Measurements from ENCODE around the gene SERGEF.

SERGEF gene

GRCh38 chr11:17750013-17750800 is 262.6 kb downstream of the SERGEF start:
- Mint-ChIP-seq H3K27me3 (peaks cover 25% of the 10 kb centered on the region), H3K9me3 (no peaks in the 10 kb centered on the region), H3K27ac (no peak overlapping the region), H3K4me1 (no peaks in the 10 kb centered on the region), H3K4me3 (no peak overlapping the region)
- ATAC-seq (no peak), DNase-seq (no peak)

GRCh38 chr11:17748761-17749721 is 263.8 kb downstream of the SERGEF start:
- H3K4me1 Mint-ChIP-seq, result no peaks in the 10 kb centered on the region
- DNase-seq, result no peak
- ATAC-seq, result peak; percentile 18
- H3K27ac Mint-ChIP-seq, result no peak overlapping the region
- H3K27me3 Mint-ChIP-seq, result peaks cover 24% of the 10 kb centered on the region
- no peak overlapping the region for H3K4me3 Mint-ChIP-seq
- no peaks in the 10 kb centered on the region for H3K9me3 Mint-ChIP-seq

- Mint-ChIP-seq H3K27me3 (peaks cover 26% of the 10 kb centered on the region), H3K4me3 (no peak overlapping the region), H3K4me1 (no peaks in the 10 kb centered on the region), H3K27ac (no peak overlapping the region), H3K9me3 (no peaks in the 10 kb centered on the region)
- DNase-seq (no peak), ATAC-seq (no peak)
Measured at GRCh38 chr11:17748044-17748443, 264.8 kb downstream of the SERGEF start.

GRCh38 chr11:17747131-17747955 is 265.5 kb downstream of the SERGEF start:
- Mint-ChIP-seq H3K9me3 (no peaks in the 10 kb centered on the region), H3K27me3 (peaks cover 26% of the 10 kb centered on the region), H3K4me1 (no peaks in the 10 kb centered on the region), H3K4me3 (no peak overlapping the region), H3K27ac (no peak overlapping the region)
- DNase-seq (no peak), ATAC-seq (no peak)

GRCh38 chr11:17746096-17746495 is 266.8 kb downstream of the SERGEF start:
- Mint-ChIP-seq H3K4me3 (no peak overlapping the region), H3K4me1 (no peaks in the 10 kb centered on the region), H3K27me3 (peaks cover 31% of the 10 kb centered on the region), H3K27ac (peak overlapping the region in 1 of 2 donors; percentile 36), H3K9me3 (no peaks in the 10 kb centered on the region)
- ATAC-seq (no peak), DNase-seq (no peak)

GRCh38 chr11:17745023-17745772 is 267.6 kb downstream of the SERGEF start:
- ATAC-seq, result no peak
- Mint-ChIP-seq H3K27me3 (peaks cover 25% of the 10 kb centered on the region), H3K4me1 (no peaks in the 10 kb centered on the region), H3K4me3 (no peak overlapping the region), H3K27ac (no peak overlapping the region), H3K9me3 (no peaks in the 10 kb centered on the region)
- no peak for DNase-seq

- DNase-seq (no peak), ATAC-seq (peak; percentile 14)
- H3K27ac Mint-ChIP-seq, result peak overlapping the region in 1 of 2 donors; percentile 60
- H3K9me3 Mint-ChIP-seq, result no peaks in the 10 kb centered on the region
- H3K4me1 Mint-ChIP-seq, result no peaks in the 10 kb centered on the region
- no peak overlapping the region for H3K4me3 Mint-ChIP-seq
- H3K27me3 Mint-ChIP-seq, result peaks cover 25% of the 10 kb centered on the region
Measured at GRCh38 chr11:17744151-17744940, 268.5 kb downstream of the SERGEF start.

- H3K27me3 Mint-ChIP-seq, result peaks cover 25% of the 10 kb centered on the region
- H3K4me3 Mint-ChIP-seq, result no peak overlapping the region
- no peak for ATAC-seq
- no peak overlapping the region for H3K27ac Mint-ChIP-seq
- H3K9me3 Mint-ChIP-seq, result no peaks in the 10 kb centered on the region
- DNase-seq, result no peak
- H3K4me1 Mint-ChIP-seq, result no peaks in the 10 kb centered on the region
Measured at GRCh38 chr11:17743808-17744119, 269.1 kb downstream of the SERGEF start.

GRCh38 chr11:17743026-17743807 is 269.6 kb downstream of the SERGEF start:
- Mint-ChIP-seq H3K9me3 (no peaks in the 10 kb centered on the region), H3K4me3 (no peak overlapping the region), H3K27ac (no peak overlapping the region), H3K27me3 (peaks cover 25% of the 10 kb centered on the region), H3K4me1 (no peaks in the 10 kb centered on the region)
- no peak for ATAC-seq
- no peak for DNase-seq

- no peaks in the 10 kb centered on the region for H3K4me1 Mint-ChIP-seq
- DNase-seq (no peak), ATAC-seq (no peak)
- H3K27ac Mint-ChIP-seq, result no peak overlapping the region
- no peak overlapping the region for H3K4me3 Mint-ChIP-seq
- peaks cover 25% of the 10 kb centered on the region for H3K27me3 Mint-ChIP-seq
- H3K9me3 Mint-ChIP-seq, result no peaks in the 10 kb centered on the region
Measured at GRCh38 chr11:17742019-17742418, 270.8 kb downstream of the SERGEF start.

GRCh38 chr11:17741487-17741886 is 271.4 kb downstream of the SERGEF start:
- Mint-ChIP-seq H3K27ac (no peak overlapping the region), H3K4me1 (no peaks in the 10 kb centered on the region), H3K9me3 (no peaks in the 10 kb centered on the region), H3K4me3 (no peak overlapping the region), H3K27me3 (peaks cover 23% of the 10 kb centered on the region)
- DNase-seq (no peak), ATAC-seq (no peak)

- DNase-seq (no peak), ATAC-seq (no peak)
- no peaks in the 10 kb centered on the region for H3K9me3 Mint-ChIP-seq
- H3K4me1 Mint-ChIP-seq, result no peaks in the 10 kb centered on the region
- no peak overlapping the region for H3K4me3 Mint-ChIP-seq
- peaks cover 17% of the 10 kb centered on the region for H3K27me3 Mint-ChIP-seq
- H3K27ac Mint-ChIP-seq, result peak overlapping the region in 1 of 2 donors; percentile 13
Measured at GRCh38 chr11:17740649-17741235, 272.1 kb downstream of the SERGEF start.

- Mint-ChIP-seq H3K4me1 (no peaks in the 10 kb centered on the region), H3K4me3 (no peak overlapping the region), H3K9me3 (no peaks in the 10 kb centered on the region), H3K27me3 (peaks cover 17% of the 10 kb centered on the region), H3K27ac (no peak overlapping the region)
- no peak for DNase-seq
- no peak for ATAC-seq
Measured at GRCh38 chr11:17739945-17740338, 272.9 kb downstream of the SERGEF start.

Data from stimulated activated naive CD8-positive, alpha-beta T cell treated with anti-CD3 and anti-CD28 coated beads, Interleukin-15, amount 100 ng/mL, for 72 hours (primary cell).